Keratinocyte (primary cell): ENCODE results near the gene NDUFA12. TPM values are rescaled to one million over a fixed set of nuclear protein-coding genes. Genes with fewer than 3 reads are reported as not detected.
A peak's percentile ranks its signal among the peaks of the same experiment; 100 is the strongest.

Source experiments
- DNase-seq: peaks from one replicate; pipeline ENCODE4 v3.0.0-alpha.2; 2011; ENCODE audit warnings: low read depth, missing footprints, low spot score
- FAIRE-seq: peaks from 2 replicates; lab custom pipeline; 2011; peaks lifted over from hg19 to GRCh38; lab: Jason Lieb, UNC
- H2AFZ ChIP-seq: 2 replicates; pipeline ENCODE4 v1.6.0; 2012; ENCODE audit warnings: low read length, control low read depth, inconsistent platforms; ENCODE audit not compliant: control insufficient read depth
- H3K27ac ChIP-seq: 2 replicates; pipeline ENCODE4 v1.5.1; 2011; ENCODE audit warnings: low read length; ENCODE audit not compliant: control insufficient read depth, insufficient read depth
- H3K27me3 ChIP-seq: 3 replicates; pipeline ENCODE4 v1.6.0; 2011; ENCODE audit warnings: low read length; ENCODE audit not compliant: control insufficient read depth, insufficient read depth; ENCODE audit errors: extremely low read depth
- H3K36me3 ChIP-seq, 2 experiments: 2 replicates in 1 of 2; 3 replicates in 1 of 2; pipeline ENCODE4 v1.5.1; 2011; ENCODE audit warnings: low read length in 2 of 2, mild to moderate bottlenecking in 1 of 2; ENCODE audit not compliant: control insufficient read depth in 2 of 2, insufficient read depth in 2 of 2; ENCODE audit errors: extremely low read depth in 1 of 2
- H3K4me1 ChIP-seq: 3 replicates; pipeline ENCODE4 v1.5.1; 2011; ENCODE audit warnings: low read length; ENCODE audit not compliant: control insufficient read depth, insufficient read depth; ENCODE audit errors: extremely low read depth
- H3K4me2 ChIP-seq: 3 replicates; pipeline ENCODE4 v1.6.0; 2011; ENCODE audit warnings: low read depth, low read length; ENCODE audit not compliant: control insufficient read depth, insufficient read depth; ENCODE audit errors: extremely low read depth
- H3K4me3 ChIP-seq, 3 experiments: fragments of 200-600 bp in 1 of 3; sonication (generic) in 1 of 3; 2 replicates in 2 of 3; 3 replicates in 1 of 3; pipeline ENCODE4 v1.5.1; 2011 to 2016; ENCODE audit warnings: low read length in 3 of 3, mild to moderate bottlenecking in 3 of 3, control low read depth in 2 of 3, inconsistent platforms in 1 of 3, low read depth in 1 of 3, mixed read lengths in 1 of 3, mixed run types in 1 of 3, moderate library complexity in 1 of 3; ENCODE audit not compliant: control insufficient read depth in 2 of 3, insufficient read depth in 2 of 3; ENCODE audit errors: extremely low read depth in 1 of 3
- H3K79me2 ChIP-seq: 2 replicates; pipeline ENCODE4 v1.6.0; 2012; ENCODE audit warnings: low read length; ENCODE audit not compliant: control insufficient read depth, insufficient read depth
- H3K9ac ChIP-seq: 3 replicates; pipeline ENCODE4 v1.6.0; 2011; ENCODE audit warnings: low read length; ENCODE audit not compliant: control insufficient read depth, insufficient read depth; ENCODE audit errors: extremely low read depth
- H3K9me1 ChIP-seq: 3 replicates; pipeline ENCODE4 v1.6.0; 2011; ENCODE audit warnings: low read length; ENCODE audit not compliant: control insufficient read depth, insufficient read depth; ENCODE audit errors: extremely low read depth
- H3K9me3 ChIP-seq: 2 replicates; pipeline ENCODE4 v1.5.1; 2012; ENCODE audit warnings: low read depth, low read length; ENCODE audit not compliant: control insufficient read depth
- H4K20me1 ChIP-seq: 3 replicates; pipeline ENCODE4 v1.6.0; 2011; ENCODE audit warnings: low read length; ENCODE audit not compliant: control insufficient read depth, insufficient read depth; ENCODE audit errors: extremely low read depth
- EZH2 ChIP-seq: IDR thresholded peaks from one replicate; pipeline ENCODE4 v1.6.1; 2012; ENCODE audit warnings: inconsistent platforms, mild to moderate bottlenecking, low read length, moderate library complexity
- dilution Hi-C: fragments of 300-500 bp; cut with MboI; formaldehyde crosslinking; loops from one replicate; pipeline ENCODE4 v1.7.0; 2020; ENCODE audit warnings: low sequenced_read_pairs; ENCODE audit not compliant: extremely low pct_ligation_motif_present
- polyA plus RNA-seq, 5 experiments: library from polyadenylated mRNA; depleted of rRNA in 3 of 5; stranded (reverse) in 3 of 5; stranded (forward) in 1 of 5; unstranded in 1 of 5; fragments of >200 nt; gene quantifications; 1 replicate in 1 of 5; 2 replicates in 3 of 5; 3 replicates in 1 of 5; pipeline versions ENCODE4 v1.2.1 to v1.2.3, GENCODE V29; 2011 to 2012; ENCODE audit warnings: missing spikeins in 2 of 5, low read depth in 1 of 5, low replicate concordance in 1 of 5
- TF ChIP-seq, protein P1 (sequence below), 3 experiments: IDR thresholded peaks in 1 of 3; conservative IDR thresholded peaks in 1 of 3; optimal IDR thresholded peaks in 1 of 3; 2 replicates in 2 of 3; 3 replicates in 1 of 3; pipeline versions ENCODE3 to v1.5.1; 2011; ENCODE audit warnings: low read length in 3 of 3, mild to moderate bottlenecking in 3 of 3, moderate library complexity in 2 of 3, control low read depth in 1 of 3, inconsistent platforms in 1 of 3; ENCODE audit not compliant: insufficient read depth in 2 of 3; ENCODE audit errors: extremely low read depth in 1 of 3

NDUFA12 gene
- polyA plus RNA-seq, 1 donor (not counting 4 experiments of a cell fraction or from before 2014, with no cell fraction given) = 215 TPM

DNA sequence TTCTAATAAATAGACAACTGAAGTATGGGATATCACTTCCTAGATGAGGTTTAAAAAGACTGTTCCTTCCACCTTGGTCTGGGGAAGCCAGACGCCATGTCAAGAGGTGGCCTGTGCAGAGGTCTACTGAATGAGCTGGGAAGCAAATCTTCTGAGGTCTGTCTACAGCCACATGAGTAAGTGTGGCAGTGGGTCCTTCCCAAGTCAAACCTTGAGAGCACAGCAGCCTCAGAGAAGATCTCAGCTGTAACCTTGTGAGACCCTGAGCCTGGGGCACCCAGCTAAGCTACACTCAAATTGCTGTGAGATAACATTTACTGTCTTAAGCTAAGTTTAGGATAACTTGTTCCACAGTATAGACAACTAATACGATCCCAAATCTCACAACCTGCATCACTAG is 20.2 kb downstream of the NDUFA12 start:
- Histone ChIP-seq H3K9me3 (no peaks in the 10 kb centered on the region), H3K79me2 (no peaks in the 10 kb centered on the region), H3K4me2 (peak overlapping the region; percentile 22), H3K36me3 (no peaks in the 10 kb centered on the region), H2AFZ (no peak overlapping the region), H3K4me3 (no peak overlapping the region), H3K27ac (peak overlapping the region; percentile 96), H3K9me1 (no peaks in the 10 kb centered on the region), H3K27me3 (no peaks in the 10 kb centered on the region), H4K20me1 (no peaks in the 10 kb centered on the region), H3K9ac (peak overlapping the region; percentile 16), H3K4me1 (peaks cover 20% of the 10 kb centered on the region)
- TF ChIP-seq, protein P1, sequence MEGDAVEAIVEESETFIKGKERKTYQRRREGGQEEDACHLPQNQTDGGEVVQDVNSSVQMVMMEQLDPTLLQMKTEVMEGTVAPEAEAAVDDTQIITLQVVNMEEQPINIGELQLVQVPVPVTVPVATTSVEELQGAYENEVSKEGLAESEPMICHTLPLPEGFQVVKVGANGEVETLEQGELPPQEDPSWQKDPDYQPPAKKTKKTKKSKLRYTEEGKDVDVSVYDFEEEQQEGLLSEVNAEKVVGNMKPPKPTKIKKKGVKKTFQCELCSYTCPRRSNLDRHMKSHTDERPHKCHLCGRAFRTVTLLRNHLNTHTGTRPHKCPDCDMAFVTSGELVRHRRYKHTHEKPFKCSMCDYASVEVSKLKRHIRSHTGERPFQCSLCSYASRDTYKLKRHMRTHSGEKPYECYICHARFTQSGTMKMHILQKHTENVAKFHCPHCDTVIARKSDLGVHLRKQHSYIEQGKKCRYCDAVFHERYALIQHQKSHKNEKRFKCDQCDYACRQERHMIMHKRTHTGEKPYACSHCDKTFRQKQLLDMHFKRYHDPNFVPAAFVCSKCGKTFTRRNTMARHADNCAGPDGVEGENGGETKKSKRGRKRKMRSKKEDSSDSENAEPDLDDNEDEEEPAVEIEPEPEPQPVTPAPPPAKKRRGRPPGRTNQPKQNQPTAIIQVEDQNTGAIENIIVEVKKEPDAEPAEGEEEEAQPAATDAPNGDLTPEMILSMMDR (optimal IDR thresholded peaks at IDR 0.05 in 1 of 3, IDR thresholded peaks at IDR 0.05 in 1 of 3, conservative IDR thresholded peaks at IDR 0.05 in 1 of 3; ENCODE audit: extremely low read depth in 1 of 3, insufficient read depth in 2 of 3, low read length in 3 of 3) = no peak
- TF ChIP-seq EZH2 = no peak
- dilution Hi-C loops = no loop called here
- FAIRE-seq (peak; percentile 95), DNase-seq (no peak)

DNA sequence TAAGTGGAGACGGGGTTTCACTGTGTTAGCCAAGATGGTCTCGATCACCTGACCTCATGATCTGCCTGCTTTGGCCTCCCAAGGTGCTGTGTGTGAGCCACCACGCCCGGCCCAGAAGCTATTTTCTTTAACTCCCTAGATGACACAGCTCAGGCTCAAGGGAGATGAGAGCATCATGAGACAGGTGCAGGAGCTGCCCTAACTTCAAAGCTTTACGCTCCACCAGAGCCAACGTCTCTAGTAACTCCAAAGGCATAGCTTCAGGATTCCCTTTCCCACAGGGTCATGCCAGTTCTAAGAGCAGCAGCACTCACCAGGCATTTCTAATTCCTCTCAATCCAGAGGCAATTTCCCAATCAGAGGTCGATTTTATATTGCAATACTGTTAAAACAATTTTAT is 21.0 kb downstream of the NDUFA12 start:
- peaks cover 26% of the 10 kb centered on the region for H3K4me1 ChIP-seq
- H2AFZ ChIP-seq = no peak overlapping the region
- H3K9me3 ChIP-seq = no peaks in the 10 kb centered on the region
- no peak overlapping the region for H3K4me2 ChIP-seq
- no peak overlapping the region for H3K27ac ChIP-seq
- no peak for DNase-seq
- dilution Hi-C loops = no loop called here
- H3K9me1 ChIP-seq = no peaks in the 10 kb centered on the region
- H3K9ac ChIP-seq = no peak overlapping the region
- H4K20me1 ChIP-seq = no peaks in the 10 kb centered on the region
- H3K27me3 ChIP-seq = no peaks in the 10 kb centered on the region
- no peak for TF ChIP-seq EZH2
- TF ChIP-seq, protein P1 (optimal IDR thresholded peaks at IDR 0.05 in 1 of 3, IDR thresholded peaks at IDR 0.05 in 1 of 3, conservative IDR thresholded peaks at IDR 0.05 in 1 of 3; ENCODE audit: extremely low read depth in 1 of 3, insufficient read depth in 2 of 3, low read length in 3 of 3) = no peak
- H3K79me2 ChIP-seq = no peaks in the 10 kb centered on the region
- peaks cover 1 to 3% of the 10 kb centered on the region in 2 experiments for H3K36me3 ChIP-seq
- no peak for FAIRE-seq
- no peak overlapping the region for H3K4me3 ChIP-seq
